GM21367 (cell line): ENCODE data around the gene TSHZ3.

Experiments
- ATAC-seq: cut with Tn5 transposase; IDR thresholded peaks from one replicate; pipeline ENCODE4 v1.9.1; 2021; ENCODE audit not compliant: unreplicated experiment

TSHZ3 gene

GRCh38 chr19:31339411-31339810 is 9.8 kb downstream of the TSHZ3 start:
- no peak for ATAC-seq

GRCh38 chr19:31338069-31338776 is 11.0 kb downstream of the TSHZ3 start:
- ATAC-seq, result no peak

GRCh38 chr19:31337008-31337914 is 12.0 kb downstream of the TSHZ3 start:
- no peak for ATAC-seq

- no peak for ATAC-seq
Measured at GRCh38 chr19:31335716-31336115, 13.5 kb downstream of the TSHZ3 start.

- no peak for ATAC-seq
Measured at GRCh38 chr19:31334849-31335624, 14.2 kb downstream of the TSHZ3 start.

GRCh38 chr19:31334101-31334848 is 15.0 kb downstream of the TSHZ3 start:
- no peak for ATAC-seq

GRCh38 chr19:31332096-31332495 is 17.1 kb downstream of the TSHZ3 start:
- no peak for ATAC-seq

GRCh38 chr19:31331536-31331935 is 17.7 kb downstream of the TSHZ3 start:
- ATAC-seq, result no peak

- no peak for ATAC-seq
Measured at GRCh38 chr19:31330761-31331160, 18.5 kb downstream of the TSHZ3 start.

GRCh38 chr19:31330237-31330636 is 19.0 kb downstream of the TSHZ3 start:
- no peak for ATAC-seq

GRCh38 chr19:31329819-31330218 is 19.4 kb downstream of the TSHZ3 start:
- ATAC-seq, result no peak

GRCh38 chr19:31328238-31328637 is 21.0 kb downstream of the TSHZ3 start:
- ATAC-seq, result no peak

- no peak for ATAC-seq
Measured at GRCh38 chr19:31326329-31327028, 22.8 kb downstream of the TSHZ3 start.

- no peak for ATAC-seq
Measured at GRCh38 chr19:31325342-31325741, 23.9 kb downstream of the TSHZ3 start.

GRCh38 chr19:31319465-31319864 is 29.8 kb downstream of the TSHZ3 start:
- ATAC-seq, result no peak

GRCh38 chr19:31318790-31319425 is 30.3 kb downstream of the TSHZ3 start:
- no peak for ATAC-seq

- no peak for ATAC-seq
Measured at GRCh38 chr19:31317570-31317969, 31.7 kb downstream of the TSHZ3 start.

- ATAC-seq, result no peak
Measured at GRCh38 chr19:31317093-31317492, 32.1 kb downstream of the TSHZ3 start.

GRCh38 chr19:31316201-31316951 is 32.9 kb downstream of the TSHZ3 start:
- ATAC-seq, result no peak
